ENCODE data around the gene NXPH3.

DNA sequence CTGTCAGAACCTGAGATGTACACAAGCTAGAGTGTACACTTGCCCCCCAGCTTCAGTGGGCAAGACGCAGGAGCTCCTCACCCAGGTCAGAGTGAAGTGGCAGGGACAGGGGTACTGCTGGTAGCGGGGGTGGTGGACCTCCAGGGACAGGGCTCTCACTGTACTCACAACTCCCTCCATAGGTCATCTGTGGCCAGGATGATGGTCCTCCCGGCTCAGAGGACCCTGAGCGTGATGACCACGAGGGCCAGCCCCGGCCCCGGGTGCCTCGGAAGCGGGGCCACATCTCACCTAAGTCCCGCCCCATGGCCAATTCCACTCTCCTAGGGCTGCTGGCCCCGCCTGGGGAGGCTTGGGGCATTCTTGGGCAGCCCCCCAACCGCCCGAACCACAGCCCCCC, 2.7 kb downstream of the NXPH3 start:
- TF ChIP-seq ZNF24 (tag by site-specific recombination; IDR thresholded peaks at IDR 0.05) (no peak), TCF7L2 (IDR thresholded peaks at IDR 0.05; ENCODE audit: borderline replicate concordance, low read depth, low read length) (no peak), RBAK (tag by site-specific recombination; IDR thresholded peaks at IDR 0.05) (no peak), ZFP37 (tag by site-specific recombination; IDR thresholded peaks at IDR 0.05) (no peak), MYNN (tag by site-specific recombination; IDR thresholded peaks at IDR 0.05; ENCODE audit: borderline replicate concordance) (no peak), ZNF768 (tag by site-specific recombination; IDR thresholded peaks at IDR 0.05) (no peak), ZNF664 (tag by site-specific recombination; IDR thresholded peaks at IDR 0.05) (no peak), ZSCAN16 (tag by site-specific recombination; IDR thresholded peaks at IDR 0.05) (no peak), ZNF529 (tag by site-specific recombination; IDR thresholded peaks at IDR 0.05; ENCODE audit: insufficient replicate concordance) (no peak)
- TF ChIP-seq, protein P1, sequence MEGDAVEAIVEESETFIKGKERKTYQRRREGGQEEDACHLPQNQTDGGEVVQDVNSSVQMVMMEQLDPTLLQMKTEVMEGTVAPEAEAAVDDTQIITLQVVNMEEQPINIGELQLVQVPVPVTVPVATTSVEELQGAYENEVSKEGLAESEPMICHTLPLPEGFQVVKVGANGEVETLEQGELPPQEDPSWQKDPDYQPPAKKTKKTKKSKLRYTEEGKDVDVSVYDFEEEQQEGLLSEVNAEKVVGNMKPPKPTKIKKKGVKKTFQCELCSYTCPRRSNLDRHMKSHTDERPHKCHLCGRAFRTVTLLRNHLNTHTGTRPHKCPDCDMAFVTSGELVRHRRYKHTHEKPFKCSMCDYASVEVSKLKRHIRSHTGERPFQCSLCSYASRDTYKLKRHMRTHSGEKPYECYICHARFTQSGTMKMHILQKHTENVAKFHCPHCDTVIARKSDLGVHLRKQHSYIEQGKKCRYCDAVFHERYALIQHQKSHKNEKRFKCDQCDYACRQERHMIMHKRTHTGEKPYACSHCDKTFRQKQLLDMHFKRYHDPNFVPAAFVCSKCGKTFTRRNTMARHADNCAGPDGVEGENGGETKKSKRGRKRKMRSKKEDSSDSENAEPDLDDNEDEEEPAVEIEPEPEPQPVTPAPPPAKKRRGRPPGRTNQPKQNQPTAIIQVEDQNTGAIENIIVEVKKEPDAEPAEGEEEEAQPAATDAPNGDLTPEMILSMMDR (tag by site-specific recombination; IDR thresholded peaks at IDR 0.05), result no peak
- TF ChIP-seq, protein P2, sequence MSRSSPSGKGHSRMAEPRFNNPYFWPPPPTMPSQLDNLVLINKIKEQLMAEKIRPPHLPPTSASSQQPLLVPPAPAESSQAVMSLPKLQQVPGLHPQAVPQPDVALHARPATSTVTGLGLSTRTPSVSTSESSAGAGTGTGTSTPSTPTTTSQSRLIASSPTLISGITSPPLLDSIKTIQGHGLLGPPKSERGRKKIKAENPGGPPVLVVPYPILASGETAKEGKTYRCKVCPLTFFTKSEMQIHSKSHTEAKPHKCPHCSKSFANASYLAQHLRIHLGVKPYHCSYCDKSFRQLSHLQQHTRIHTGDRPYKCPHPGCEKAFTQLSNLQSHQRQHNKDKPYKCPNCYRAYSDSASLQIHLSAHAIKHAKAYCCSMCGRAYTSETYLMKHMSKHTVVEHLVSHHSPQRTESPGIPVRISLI (tag by site-specific recombination; IDR thresholded peaks at IDR 0.05), result no peak
